Airway epithelial cell (primary cell): ENCODE results near the gene RAN. TPM values are rescaled to one million over a fixed set of nuclear protein-coding genes. Genes with fewer than 3 reads are reported as not detected.

Source experiments
- total RNA-seq: library from RNA; depleted of rRNA; stranded (reverse); fragments of >200 nt; gene quantifications from 2 replicates; pipeline ENCODE4 v1.2.3, GENCODE V29; 2015

The RAN gene
- 391 and 582 TPM in 2 replicates for total RNA-seq

DNA sequence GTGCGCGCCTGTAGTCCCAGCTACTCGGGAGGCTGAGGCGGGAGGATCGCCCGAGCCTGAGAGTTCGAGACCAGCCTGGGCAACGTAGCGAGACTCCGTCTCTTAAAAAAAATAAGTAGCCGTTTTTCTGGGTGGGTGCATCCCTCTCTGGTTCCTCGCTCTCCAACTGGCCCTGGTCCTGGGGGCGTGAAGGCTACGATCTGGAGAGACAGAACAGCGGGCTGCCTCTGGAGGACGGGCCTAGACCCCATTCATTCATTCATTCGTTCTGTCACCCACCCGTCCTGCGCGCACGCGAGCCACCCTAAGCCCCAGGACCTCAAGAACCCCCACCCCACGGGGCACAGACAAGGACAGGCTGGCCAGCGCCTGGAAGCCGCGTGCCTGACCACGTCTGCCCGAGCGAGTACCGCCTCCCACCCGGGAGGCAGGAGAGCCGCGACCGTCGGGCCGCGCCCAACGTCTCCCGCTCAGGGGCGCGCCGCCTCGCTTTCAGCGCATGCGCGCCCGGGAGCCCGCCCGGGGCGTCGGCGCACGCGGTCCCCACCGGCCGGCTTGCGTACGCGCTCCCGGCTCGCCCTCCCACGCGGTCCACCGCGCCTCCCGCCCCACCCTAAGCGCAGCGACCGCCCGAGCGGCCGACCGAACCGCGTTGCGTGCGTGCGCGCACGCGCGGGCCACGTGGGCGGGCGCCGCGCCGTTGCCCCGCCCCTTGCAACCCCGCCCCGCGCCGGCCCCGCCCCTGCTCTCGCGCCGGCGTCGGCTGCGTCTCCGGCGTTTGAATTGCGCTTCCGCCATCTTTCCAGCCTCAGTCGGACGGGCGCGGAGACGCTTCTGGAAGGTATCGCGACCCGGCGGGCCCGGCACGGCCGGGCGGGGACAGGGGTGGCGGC lies at the start of gene RAN:
TSS of gene RAN (plus strand) at position 781 of the 893 bp plus-strand sequence. CDS start 528 bp downstream, outside the sequence.

DNA sequence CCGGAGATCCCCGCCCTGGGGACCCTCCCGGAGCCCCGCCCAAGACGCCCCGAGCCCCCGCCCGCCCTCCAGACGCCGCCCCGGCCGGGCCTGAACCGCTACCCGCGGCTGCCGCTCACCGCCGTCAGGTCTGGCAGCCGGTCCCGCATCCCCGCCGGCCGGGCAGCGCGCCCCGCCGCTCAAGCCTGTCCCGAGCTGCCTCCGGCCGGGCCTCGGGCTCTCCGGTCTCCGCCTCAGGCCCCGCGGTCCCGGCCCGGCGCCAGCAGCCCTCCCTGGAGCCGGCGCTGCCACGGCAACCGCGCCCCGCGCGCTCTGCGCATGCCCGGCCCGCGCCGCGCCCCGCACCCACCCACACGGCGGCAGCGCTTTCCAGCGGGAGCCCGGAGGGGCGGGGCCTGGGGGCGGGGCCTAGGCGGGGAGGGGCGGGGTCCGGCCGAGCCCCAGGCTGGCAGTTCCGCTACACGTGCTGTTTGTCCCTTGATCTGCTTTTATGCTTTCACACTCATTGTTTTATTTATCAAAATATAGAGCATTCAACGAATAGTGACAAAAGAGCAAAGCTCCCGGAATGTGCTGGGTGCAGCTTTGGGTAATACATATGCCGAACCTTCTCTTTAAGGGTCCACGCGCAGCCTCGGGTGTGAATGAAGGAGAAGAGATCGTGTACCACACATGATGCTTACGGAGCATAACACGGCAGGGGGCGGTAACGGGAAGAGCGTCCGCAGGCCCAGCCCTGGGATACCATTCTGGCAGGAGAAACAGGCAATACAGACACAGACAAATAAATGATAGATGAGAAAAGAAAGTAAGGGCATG lies 32.7 kb upstream of the RAN start, which contains the start of gene STX2:
TSS of gene STX2 (minus strand) at position 300 of the 819 bp plus-strand sequence. CDS start at position 149, 151 bp downstream.

Other genes with a start within 250 kb of the RAN start
- not detected in 2 replicates for gene RIMBP2, start 155.8 kb upstream of the RAN start, total RNA-seq
- 6.5 and 6.9 TPM in 2 replicates for gene STX2, start 32.8 kb upstream of the RAN start, total RNA-seq
- not detected in 2 replicates for gene ADGRD1, start 81.8 kb downstream of the RAN start, total RNA-seq